Left lung (tissue), 10 donors: ENCODE data around the gene EML6. TPM values are rescaled to one million over a fixed set of nuclear protein-coding genes. Genes with fewer than 3 reads are reported as not detected.
A peak's percentile ranks its signal among the peaks of the same experiment; 100 is the strongest.

Experiments
- ATAC-seq: fragments of 200-7000 bp; cut with Tn5 transposase; one replicate; pipeline ENCODE4 v1.9.1; 2020; ENCODE audit warnings: moderate library complexity
- DNase-seq, 4 donors: peaks; one replicate each; pipeline ENCODE4 v3.0.0-alpha.2; 2013 to 2020
- H3K27ac ChIP-seq, 2 donors: fragments of 200-600 bp; sonication (generic) in 1 of 2; one replicate each; pipeline versions ENCODE4 v1.5.0 to v1.8.0; 2020 to 2021
- H3K27me3 ChIP-seq, 2 donors: fragments of 200-600 bp; sonication (generic) in 1 of 2; one replicate each; pipeline versions ENCODE4 v1.5.0 to v1.8.0; 2020 to 2021
- H3K36me3 ChIP-seq, 2 donors: fragments of 200-600 bp; sonication (generic) in 1 of 2; one replicate each; pipeline versions ENCODE4 v1.5.0 to v1.8.0; 2020 to 2021
- H3K4me1 ChIP-seq, 2 donors: fragments of 200-600 bp; one replicate each; pipeline ENCODE4 v1.8.0; 2021
- H3K4me3 ChIP-seq, 2 donors: fragments of 200-600 bp; sonication (generic) in 1 of 2; one replicate each; pipeline versions ENCODE4 v1.5.0 to v1.8.0; 2020 to 2021; ENCODE audit warnings: mild to moderate bottlenecking in 1 of 2
- H3K9me3 ChIP-seq, 2 donors: fragments of 200-600 bp; sonication (generic) in 1 of 2; one replicate each; pipeline versions ENCODE4 v1.5.0 to v1.8.0; 2020 to 2021
- CTCF ChIP-seq, 2 donors: fragments of 200-600 bp; sonication (generic) in 1 of 2; IDR thresholded peaks; one replicate each; pipeline versions ENCODE4 v1.5.0 to v1.8.0; 2021; ENCODE audit warnings: antibody characterized with exemption in 2 of 2
- intact Hi-C, 2 donors: fragments of 100-400 bp; cut with DNase I; formaldehyde crosslinking; loops; one replicate each; pipeline versions ENCODE4 v1.11.2 to v1.14.2; 2022
- polyA plus RNA-seq, 6 donors: library from polyadenylated mRNA; unstranded; fragments of 120-200 nt; gene quantifications; one replicate each; pipeline ENCODE4 v1.2.1, GENCODE V29; 2013; ENCODE audit not compliant: insufficient read length in 6 of 6
- total RNA-seq, 2 donors: library from RNA; stranded (reverse); fragmentation: NEBNext Ultra II Directional; extraction: Animal tissue kit (Norgen Biotek cat#: 25700); gene quantifications; one replicate each; pipeline ENCODE4 v1.2.1, GENCODE V29; 2021
- donor health status: DM: no; HTN: yes; CAD: no.
- donor health status: DM: no; HTN: no; CAD: no.

EML6 gene
- total and polyA plus RNA-seq, 8 donors, result 0.73 to 2.2 (median 1.3) TPM

GRCh38 chr2:54834721-54835120, 111.3 kb downstream of the EML6 start:
- peak in 1 of 4 donors; percentile 47 for DNase-seq
- H3K9me3 ChIP-seq, result no peaks in the 10 kb centered on the region
- TF ChIP-seq CTCF (IDR thresholded peaks at IDR 0.05), result no peak
- no peak overlapping the region for H3K4me3 ChIP-seq
- no peak overlapping the region for H3K27ac ChIP-seq
- H3K36me3 ChIP-seq, result no peaks in the 10 kb centered on the region
- no peaks in the 10 kb centered on the region for H3K27me3 ChIP-seq
- no peaks in the 10 kb centered on the region for H3K4me1 ChIP-seq
- intact Hi-C loops, result loop anchor here in 1 of 2 donors (10.0 kb wide), 1 partner anchor 730 kb away; no protein-coding TSS in a partner anchor
- ATAC-seq, result no peak

DNA sequence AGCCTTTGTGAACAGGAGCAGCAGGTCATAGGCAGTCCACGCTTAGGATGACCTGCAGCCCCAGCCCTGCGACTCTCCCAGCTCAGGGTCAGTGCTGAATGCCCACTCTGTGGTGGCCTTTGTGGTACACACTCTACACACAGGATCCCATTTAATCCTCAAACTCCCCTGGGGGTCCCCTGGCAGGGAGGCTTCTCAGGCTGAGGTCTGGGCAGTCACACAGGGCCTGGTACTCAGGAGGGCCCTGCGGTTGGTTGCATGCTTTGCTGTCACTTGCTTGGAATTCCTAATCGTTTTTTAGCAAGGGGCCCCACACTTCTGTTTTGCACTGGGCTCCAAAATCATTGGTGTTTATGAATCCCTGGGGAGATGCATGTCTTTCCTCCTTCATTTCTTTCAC, 113.0 kb downstream of the EML6 start:
- no peaks in the 10 kb centered on the region for H3K27me3 ChIP-seq
- DNase-seq (peak in 1 of 4 donors; percentile 35), ATAC-seq (no peak)
- intact Hi-C loops, result loop anchor here in 1 of 2 donors (10.0 kb wide), 1 partner anchor 732 kb away; no protein-coding TSS in a partner anchor
- no peak overlapping the region for H3K27ac ChIP-seq
- H3K36me3 ChIP-seq, result no peaks in the 10 kb centered on the region
- H3K4me1 ChIP-seq, result no peaks in the 10 kb centered on the region
- H3K4me3 ChIP-seq, result no peak overlapping the region
- no peaks in the 10 kb centered on the region for H3K9me3 ChIP-seq
- no peak for TF ChIP-seq CTCF (IDR thresholded peaks at IDR 0.05)

- ATAC-seq (peak; percentile 94), DNase-seq (peak in 3 of 4 donors; percentile 34 to 70 (median 48))
- H3K4me3 ChIP-seq, result no peak overlapping the region
- no peak overlapping the region for H3K27ac ChIP-seq
- no peaks in the 10 kb centered on the region for H3K36me3 ChIP-seq
- peak; percentile 89 to 91 for TF ChIP-seq CTCF (IDR thresholded peaks at IDR 0.05)
- intact Hi-C loops, result loop anchor here in 1 of 2 donors (10.0 kb wide), 1 partner anchor 734 kb away; no protein-coding TSS in a partner anchor
- H3K4me1 ChIP-seq, result no peaks in the 10 kb centered on the region
- H3K27me3 ChIP-seq, result no peaks in the 10 kb centered on the region
- no peaks in the 10 kb centered on the region for H3K9me3 ChIP-seq
Observed at GRCh38 chr2:54838585-54839035, 115.1 kb downstream of the EML6 start.

- intact Hi-C loops, result loop anchor here in 1 of 2 donors (10.0 kb wide), 1 partner anchor 735 kb away; no protein-coding TSS in a partner anchor
- no peaks in the 10 kb centered on the region for H3K4me1 ChIP-seq
- no peaks in the 10 kb centered on the region for H3K36me3 ChIP-seq
- ATAC-seq (peak; percentile 75), DNase-seq (peak in 1 of 4 donors; percentile 6)
- no peaks in the 10 kb centered on the region for H3K27me3 ChIP-seq
- no peaks in the 10 kb centered on the region for H3K9me3 ChIP-seq
- no peak overlapping the region for H3K4me3 ChIP-seq
- no peak overlapping the region for H3K27ac ChIP-seq
- TF ChIP-seq CTCF (IDR thresholded peaks at IDR 0.05), result no peak
Observed at GRCh38 chr2:54839461-54840255, 116.2 kb downstream of the EML6 start.
